ENCODE results near the gene HP1BP3. TPM values are rescaled to one million over a fixed set of nuclear protein-coding genes. Genes with fewer than 3 reads are reported as not detected.
"Not testable (repeated sequence)": the region's sequence is repeated elsewhere in the genome, so short reads cannot be mapped to it uniquely, and the experiment has no call there.

Gene HP1BP3
- 256 and 283 TPM in 2 replicates for total RNA-seq (2014; rRNA removed; shearing (Covaris generic))

GRCh38 chr1:20787029-20787839 lies at the start of gene HP1BP3:
Gene HP1BP3, minus strand, starts transcription at chr1:20787307. Its CDS starts 6,867 bp downstream, at chr1:20780440.
- DNase-seq (ENCODE audit: low read depth), result peak; percentile 80

- DNase-seq (ENCODE audit: low read depth), result no peak
Observed at GRCh38 chr1:20836230-20836629, 49.1 kb upstream of the HP1BP3 start.

DNA sequence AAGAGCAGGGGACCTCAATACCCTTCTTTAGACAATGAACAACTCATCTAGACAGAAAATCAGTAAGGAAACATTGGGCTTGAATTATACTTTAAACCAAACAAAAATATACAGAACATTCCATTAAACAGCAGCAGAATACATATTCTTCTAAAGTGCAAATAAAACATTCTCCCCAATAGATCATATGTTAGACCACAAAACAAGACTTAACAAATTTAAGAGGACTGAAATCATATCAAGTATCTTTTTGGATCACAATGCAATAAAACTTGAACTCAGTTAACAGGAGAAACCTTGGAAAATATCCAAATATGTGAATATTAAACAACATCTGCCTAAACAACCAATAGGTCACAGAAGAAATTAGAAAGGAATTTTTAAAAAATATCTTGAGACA lies 47.7 kb upstream of the HP1BP3 start:
- no peak for DNase-seq (ENCODE audit: low read depth)

- DNase-seq (ENCODE audit: low read depth), result no peak
Observed at GRCh38 chr1:20834192-20834591, 47.1 kb upstream of the HP1BP3 start.

- no peak for DNase-seq (ENCODE audit: low read depth)
Observed at GRCh38 chr1:20830378-20830777, 43.3 kb upstream of the HP1BP3 start.

- DNase-seq (ENCODE audit: low read depth), result no peak
Observed at GRCh38 chr1:20829946-20830345, 42.8 kb upstream of the HP1BP3 start.

GRCh38 chr1:20829531-20829930 lies 42.4 kb upstream of the HP1BP3 start:
- no peak for DNase-seq (ENCODE audit: low read depth)

GRCh38 chr1:20823845-20824244 lies 36.7 kb upstream of the HP1BP3 start:
- no peak for DNase-seq (ENCODE audit: low read depth)

DNA sequence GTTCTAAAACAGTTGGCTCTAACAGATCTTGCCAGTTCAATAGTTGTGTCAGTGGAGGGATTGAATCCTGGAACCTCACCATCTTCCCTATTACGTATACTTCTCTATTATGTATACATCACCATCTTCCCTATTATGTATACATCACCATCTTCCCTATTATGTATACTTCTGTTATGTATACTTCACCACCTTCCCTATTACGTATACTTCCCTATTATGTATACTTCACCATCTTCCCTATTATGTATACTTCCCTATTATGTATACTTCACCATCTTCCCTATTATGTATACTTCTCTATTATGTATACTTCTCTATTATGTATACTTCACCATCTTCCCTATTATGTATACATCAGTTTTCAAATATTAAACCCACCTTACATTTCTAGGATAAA lies 34.4 kb upstream of the HP1BP3 start:
- no peak for DNase-seq (ENCODE audit: low read depth)

DNA sequence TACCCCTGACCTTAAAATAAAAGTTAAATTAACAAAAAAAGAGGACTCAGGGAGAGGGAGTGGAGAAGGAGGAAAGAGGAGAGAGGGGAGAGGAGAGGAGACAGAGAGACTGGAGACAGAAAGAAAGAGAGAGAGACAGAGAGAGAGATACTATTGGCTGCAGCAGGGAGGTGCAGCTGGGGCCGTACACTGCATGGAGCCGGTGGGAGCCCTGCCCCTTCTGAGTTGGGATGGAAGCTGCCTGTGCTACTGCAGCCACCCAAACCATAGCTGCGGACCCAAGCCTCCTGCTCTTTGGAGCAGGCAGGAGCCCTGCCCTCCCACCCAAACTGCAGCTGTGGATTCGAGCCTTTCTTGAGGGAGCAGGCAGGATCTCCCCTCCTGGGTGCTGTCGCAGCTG lies 32.7 kb upstream of the HP1BP3 start:
- DNase-seq (ENCODE audit: low read depth), result no peak

DNA sequence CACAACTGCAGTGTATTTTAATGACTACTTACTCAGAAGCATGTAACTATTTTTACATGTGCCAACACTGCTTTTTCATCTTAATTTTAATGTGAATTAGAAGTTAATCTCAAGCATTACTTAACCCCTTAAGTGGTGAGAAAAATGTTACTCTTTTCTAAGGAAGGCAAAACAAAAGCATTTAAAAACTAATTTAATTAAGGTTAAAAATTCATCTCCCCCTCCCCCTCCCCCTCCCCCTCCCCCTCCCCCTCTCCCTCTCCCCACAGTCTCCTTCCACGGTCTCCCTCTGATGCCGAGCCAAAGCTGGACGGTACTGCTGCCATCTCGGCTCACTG lies 27.4 kb upstream of the HP1BP3 start:
- DNase-seq (ENCODE audit: low read depth), result no peak

GRCh38 chr1:20811916-20812315 lies 24.8 kb upstream of the HP1BP3 start:
- no peak for DNase-seq (ENCODE audit: low read depth)

DNA sequence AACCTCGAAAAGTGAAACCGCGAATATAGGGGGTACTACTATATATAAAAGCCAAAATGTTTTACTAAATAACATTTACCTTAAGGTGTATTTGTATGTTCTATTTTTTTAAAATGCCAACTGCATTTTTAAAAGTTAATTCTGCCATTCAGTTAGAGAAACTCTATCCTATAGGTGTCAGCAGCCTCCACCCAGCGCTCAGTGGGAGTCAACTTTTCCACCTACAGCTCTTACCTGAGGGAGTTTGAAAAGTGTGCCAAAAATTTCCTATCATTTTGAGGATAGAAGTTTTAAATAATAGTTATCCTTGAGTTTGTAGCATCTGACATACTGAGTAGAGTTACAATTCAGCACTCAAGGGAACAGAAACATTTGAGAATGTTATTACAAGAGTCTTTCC lies 6.1 kb upstream of the HP1BP3 start:
- DNase-seq (ENCODE audit: low read depth), result no peak

GRCh38 chr1:20792196-20792595 lies 5.1 kb upstream of the HP1BP3 start:
- peak; percentile 63 for DNase-seq (ENCODE audit: low read depth)

GRCh38 chr1:20790785-20791184 lies 3.7 kb upstream of the HP1BP3 start:
- no peak for DNase-seq (ENCODE audit: low read depth)

DNA sequence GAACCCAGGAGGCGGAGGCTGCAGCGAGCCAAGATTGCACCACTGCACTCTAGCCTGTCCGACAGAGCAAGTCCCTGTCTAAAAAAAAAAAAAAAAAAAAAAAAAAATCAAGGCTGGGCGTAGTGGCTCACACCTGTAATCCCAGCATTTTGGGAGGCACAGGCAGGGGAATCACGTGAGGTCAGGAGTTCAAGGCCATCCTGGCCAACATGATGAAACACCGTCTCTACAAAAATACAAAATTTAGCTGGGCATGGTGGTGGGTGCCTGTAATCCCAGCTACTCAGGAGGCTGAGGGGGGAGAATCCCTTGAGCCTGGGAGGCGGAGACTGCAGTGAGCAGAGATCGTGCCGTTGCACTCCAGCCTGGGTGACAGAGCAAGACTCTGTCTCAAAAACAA lies 2.5 kb upstream of the HP1BP3 start:
- not testable (repeated sequence) for DNase-seq (ENCODE audit: low read depth)

DNA sequence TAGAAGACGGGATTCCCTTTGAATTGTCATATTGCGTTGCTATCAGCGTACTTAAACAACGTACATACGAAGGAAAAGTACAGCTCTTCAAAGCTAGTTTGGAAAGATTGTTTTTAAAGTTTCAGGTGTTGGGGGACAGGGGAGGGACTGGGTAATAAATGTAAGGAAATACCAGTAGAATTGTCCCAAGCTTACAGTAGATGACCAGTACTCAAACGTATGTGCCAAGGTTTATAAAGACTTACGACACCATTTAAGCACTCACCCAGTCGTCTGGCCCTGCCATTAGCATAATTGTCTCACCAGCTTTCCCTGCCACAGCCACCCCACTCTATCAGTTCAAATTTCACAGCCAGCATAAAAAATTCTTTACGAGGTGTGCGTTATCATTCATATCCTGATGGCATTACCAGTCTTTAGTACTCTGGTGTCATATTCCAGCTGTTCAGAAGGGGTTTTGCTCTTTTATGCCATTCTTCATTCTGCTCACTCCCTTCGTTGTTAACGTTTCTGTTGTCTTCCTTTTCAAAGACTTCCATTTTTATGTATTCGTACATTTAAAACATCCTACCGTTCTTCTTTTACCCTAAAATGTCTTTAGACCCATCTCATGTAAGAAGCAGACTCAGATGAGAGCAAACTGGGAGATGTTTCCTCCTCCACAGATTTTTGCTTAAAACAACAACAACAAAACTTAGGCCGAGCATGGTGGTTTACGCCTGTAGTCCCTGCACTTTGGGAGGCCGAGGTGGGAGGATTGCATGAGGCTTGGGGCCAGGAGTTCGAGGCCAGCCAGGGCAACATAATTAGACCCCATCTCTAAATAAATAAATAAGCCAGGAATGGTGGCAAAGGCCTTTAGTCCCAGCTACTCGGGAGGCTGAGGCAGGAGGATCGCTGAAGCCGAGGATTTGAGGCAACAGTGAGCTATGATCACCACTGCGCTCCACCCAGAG lies 1.0 kb upstream of the HP1BP3 start:
- DNase-seq (ENCODE audit: low read depth), result peak; percentile 54

GRCh38 chr1:20786253-20787028 lies 666 bp downstream of the HP1BP3 start:
- DNase-seq (ENCODE audit: low read depth), result peak; percentile 93

DNA sequence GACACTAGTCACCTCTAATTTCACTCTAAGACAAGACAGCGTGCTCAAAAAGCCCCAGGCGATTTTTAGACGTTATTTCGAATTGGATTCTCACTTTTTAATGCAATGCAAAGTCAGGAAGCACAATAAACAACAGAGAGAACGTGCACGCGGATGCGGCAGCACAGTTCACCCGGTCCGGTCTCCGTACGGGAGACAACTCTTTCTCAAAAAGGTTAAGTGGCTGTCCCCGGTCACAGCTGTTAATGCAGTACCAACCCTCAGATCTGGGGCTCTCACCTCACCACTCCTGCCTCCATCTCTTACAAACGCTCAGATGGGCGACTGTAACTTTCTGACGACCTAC lies 1.2 kb downstream of the HP1BP3 start:
- DNase-seq (ENCODE audit: low read depth), result no peak

GRCh38 chr1:20775700-20776099 lies 11.4 kb downstream of the HP1BP3 start:
- DNase-seq (ENCODE audit: low read depth), result no peak

- DNase-seq (ENCODE audit: low read depth), result no peak
Observed at GRCh38 chr1:20771780-20772179, 15.3 kb downstream of the HP1BP3 start.

Data from RPMI7951 (cell line).